NT2/D1 (cell line): ENCODE measurements around the gene MAGI1.

ENCODE experiments used
- DNase-seq: peaks from one replicate; pipeline ENCODE4 v3.0.0-alpha.2; 2011; ENCODE audit warnings: low read depth, low spot score
- H3K27me3 ChIP-seq: 2 replicates; pipeline ENCODE4 v1.6.0; 2011; ENCODE audit warnings: mild to moderate bottlenecking; ENCODE audit not compliant: insufficient read length, insufficient read depth
- H3K36me3 ChIP-seq: 2 replicates; pipeline ENCODE4 v1.6.1; 2011; ENCODE audit warnings: mild to moderate bottlenecking, low read length, mixed read lengths; ENCODE audit not compliant: insufficient read depth, insufficient read length
- H3K4me1 ChIP-seq: 2 replicates; pipeline ENCODE4 v1.5.1; 2011; ENCODE audit not compliant: insufficient read depth, insufficient read length
- H3K4me3 ChIP-seq: 2 replicates; pipeline ENCODE4 v1.5.1; 2011; ENCODE audit warnings: low read depth; ENCODE audit not compliant: insufficient read length
- H3K9ac ChIP-seq: 2 replicates; pipeline ENCODE4 v1.6.0; 2011; ENCODE audit warnings: low read depth; ENCODE audit not compliant: insufficient read length
- H3K9me3 ChIP-seq: 2 replicates; pipeline ENCODE4 v1.5.1; 2011; ENCODE audit warnings: mild to moderate bottlenecking, low read length; ENCODE audit not compliant: insufficient read depth
- SUZ12 ChIP-seq: IDR thresholded peaks from 2 replicates; pipeline ENCODE4 v1.6.1; 2011; ENCODE audit not compliant: insufficient read length, insufficient read depth; ENCODE audit errors: extremely low read depth
- YY1 ChIP-seq: IDR thresholded peaks from 2 replicates; pipeline ENCODE4 v1.6.1; 2011; ENCODE audit not compliant: insufficient read length, insufficient read depth
- ZNF274 ChIP-seq: IDR thresholded peaks from 2 replicates; pipeline ENCODE4 v1.6.1; 2011; ENCODE audit warnings: mild to moderate bottlenecking, low read depth, low read length

The MAGI1 gene

GRCh38 chr3:65960087-65960486 is 78.6 kb downstream of the MAGI1 start:
- no peak for TF ChIP-seq ZNF274
- no peak for TF ChIP-seq YY1
- no peak for TF ChIP-seq SUZ12
- no peak for DNase-seq

GRCh38 chr3:65958216-65958615 is 80.5 kb downstream of the MAGI1 start:
- TF ChIP-seq ZNF274 (no peak), YY1 (no peak)
- Histone ChIP-seq H3K9ac (no peak overlapping the region), H3K4me3 (no peak overlapping the region), H3K4me1 (peaks cover 2% of the 10 kb centered on the region), H3K36me3 (no peaks in the 10 kb centered on the region), H3K9me3 (no peaks in the 10 kb centered on the region), H3K27me3 (no peaks in the 10 kb centered on the region)
- DNase-seq = no peak

More at GRCh38 chr3:65960087-65960486, 78.6 kb downstream of the MAGI1 start:
- Histone ChIP-seq H3K4me1 (no peaks in the 10 kb centered on the region), H3K9ac (no peak overlapping the region), H3K36me3 (no peaks in the 10 kb centered on the region), H3K4me3 (no peak overlapping the region), H3K27me3 (no peaks in the 10 kb centered on the region), H3K9me3 (no peaks in the 10 kb centered on the region)

GRCh38 chr3:65955792-65956477 is 82.8 kb downstream of the MAGI1 start:
- Histone ChIP-seq H3K27me3 (no peaks in the 10 kb centered on the region), H3K4me1 (peaks cover 2% of the 10 kb centered on the region), H3K36me3 (no peaks in the 10 kb centered on the region), H3K4me3 (no peak overlapping the region), H3K9me3 (no peaks in the 10 kb centered on the region), H3K9ac (no peak overlapping the region)
- no peak for DNase-seq
- TF ChIP-seq SUZ12 (no peak), YY1 (no peak)

GRCh38 chr3:65953881-65954733 is 84.6 kb downstream of the MAGI1 start:
- no peak overlapping the region for H3K4me3 ChIP-seq
- DNase-seq = no peak
- H3K9me3 ChIP-seq = no peaks in the 10 kb centered on the region
- H3K27me3 ChIP-seq = no peaks in the 10 kb centered on the region
- H3K36me3 ChIP-seq = no peaks in the 10 kb centered on the region
- no peak for TF ChIP-seq ZNF274
- TF ChIP-seq SUZ12 = no peak
- no peak for TF ChIP-seq YY1
- H3K9ac ChIP-seq = no peak overlapping the region
- H3K4me1 ChIP-seq = peaks cover 3% of the 10 kb centered on the region

GRCh38 chr3:65953301-65953812 is 85.4 kb downstream of the MAGI1 start:
- Histone ChIP-seq H3K4me1 (peaks cover 6% of the 10 kb centered on the region), H3K4me3 (no peak overlapping the region), H3K36me3 (no peaks in the 10 kb centered on the region), H3K9me3 (no peaks in the 10 kb centered on the region), H3K9ac (no peak overlapping the region), H3K27me3 (no peaks in the 10 kb centered on the region)
- TF ChIP-seq YY1 = no peak
- DNase-seq = no peak

- Histone ChIP-seq H3K4me1 (peaks cover 6% of the 10 kb centered on the region), H3K36me3 (no peaks in the 10 kb centered on the region), H3K4me3 (no peak overlapping the region), H3K9me3 (no peaks in the 10 kb centered on the region), H3K9ac (no peak overlapping the region), H3K27me3 (no peaks in the 10 kb centered on the region)
- TF ChIP-seq SUZ12 (no peak), YY1 (no peak), ZNF274 (no peak)
- no peak for DNase-seq
Observed at GRCh38 chr3:65952842-65953241, 85.9 kb downstream of the MAGI1 start.

- H3K36me3 ChIP-seq = no peaks in the 10 kb centered on the region
- TF ChIP-seq SUZ12 (no peak), ZNF274 (no peak), YY1 (no peak)
- no peak overlapping the region for H3K4me3 ChIP-seq
- no peaks in the 10 kb centered on the region for H3K27me3 ChIP-seq
- peaks cover 6% of the 10 kb centered on the region for H3K4me1 ChIP-seq
- no peak for DNase-seq
- no peaks in the 10 kb centered on the region for H3K9me3 ChIP-seq
- H3K9ac ChIP-seq = no peak overlapping the region
Observed at GRCh38 chr3:65951836-65952505, 86.7 kb downstream of the MAGI1 start.
